GM21619 (cell line): ENCODE results near the gene PLEKHF1.

ENCODE experiments used
- ATAC-seq: cut with Tn5 transposase; IDR thresholded peaks from one replicate; pipeline ENCODE4 v1.9.1; 2021; ENCODE audit not compliant: unreplicated experiment

The PLEKHF1 gene

DNA sequence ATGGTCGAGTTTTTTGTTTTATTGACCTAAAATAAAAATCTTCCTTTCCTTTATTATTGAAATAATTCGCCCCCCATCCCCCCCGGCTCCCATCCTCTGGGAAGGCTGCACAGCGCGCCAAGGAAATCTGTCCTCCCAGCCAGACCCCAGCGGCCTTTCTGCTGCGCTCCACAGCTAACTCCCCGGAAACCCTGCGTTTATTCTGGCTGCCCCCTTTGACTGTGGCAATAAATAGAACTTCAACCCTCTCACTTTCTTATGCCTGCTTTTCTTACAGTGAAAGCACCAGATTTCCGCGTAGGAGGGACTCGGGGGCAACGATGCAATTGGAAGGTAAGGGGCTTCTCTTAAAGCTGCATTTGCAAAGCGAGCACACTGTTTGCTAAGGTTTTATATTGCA is 59.5 kb downstream of the PLEKHF1 start:
- ATAC-seq, result no peak
